Neural crest cell (in vitro differentiated cells): ENCODE results near the gene GAPVD1. TPM values are rescaled to one million over a fixed set of nuclear protein-coding genes. Genes with fewer than 3 reads are reported as not detected.
A peak's percentile ranks its signal among the peaks of the same experiment; 100 is the strongest.

Experiments used
- DNase-seq: peaks from one replicate; pipeline ENCODE4 v3.0.0; 2021; ENCODE audit warnings: low read depth, mixed read lengths, low spot score
- H3K27ac Mint-ChIP-seq: one replicate; pipeline ENCODE4 v1.8.0; 2021; ENCODE audit warnings: mild to moderate bottlenecking, mixed read lengths; ENCODE audit not compliant: unreplicated experiment
- H3K27me3 Mint-ChIP-seq: 2 replicates; pipeline ENCODE4 v1.8.0; 2021; ENCODE audit warnings: low read depth, mild to moderate bottlenecking, mixed read lengths
- H3K36me3 Mint-ChIP-seq: 2 replicates; pipeline ENCODE4 v1.8.0; 2021; ENCODE audit warnings: low read depth, mild to moderate bottlenecking, mixed read lengths
- H3K4me1 Mint-ChIP-seq: 2 replicates; pipeline ENCODE4 v1.8.0; 2021; ENCODE audit warnings: mixed read lengths
- H3K4me3 Mint-ChIP-seq: one replicate; pipeline ENCODE4 v1.8.0; 2021; ENCODE audit warnings: mild to moderate bottlenecking, mixed read lengths
- H3K9me3 Mint-ChIP-seq: 2 replicates; pipeline ENCODE4 v1.8.0; 2021; ENCODE audit warnings: mixed read lengths
- CTCF ChIP-seq: fragments of 200-600 bp; sonication (generic); conservative IDR thresholded peaks from 2 replicates; pipeline ENCODE4 v1.5.0; 2021; ENCODE audit warnings: antibody characterized with exemption, mild to moderate bottlenecking
- total RNA-seq: library from RNA; stranded (reverse); gene quantifications from 2 replicates; pipeline ENCODE4 v1.2.1, GENCODE V29; 2021

Gene GAPVD1
- total RNA-seq, 1 donor from 2014 or later, result 41.3 TPM

- H3K4me3 Mint-ChIP-seq, result peak overlapping the region; percentile 73
- peaks cover 3% of the 10 kb centered on the region for H3K27me3 Mint-ChIP-seq
- H3K9me3 Mint-ChIP-seq, result peaks cover 6% of the 10 kb centered on the region
- peaks cover 4% of the 10 kb centered on the region for H3K36me3 Mint-ChIP-seq
- H3K27ac Mint-ChIP-seq, result peak overlapping the region; percentile 77
- DNase-seq, result no peak
- no peak for TF ChIP-seq CTCF
- H3K4me1 Mint-ChIP-seq, result peaks cover 17% of the 10 kb centered on the region
Measured at GRCh38 chr9:125409637-125410521, 148.3 kb downstream of the GAPVD1 start.

- Mint-ChIP-seq H3K36me3 (peaks cover 4% of the 10 kb centered on the region), H3K4me1 (peaks cover 17% of the 10 kb centered on the region), H3K9me3 (peaks cover 6% of the 10 kb centered on the region)
Measured at GRCh38 chr9:125410522-125410894, 148.9 kb downstream of the GAPVD1 start.

GRCh38 chr9:125411171-125411756 is 149.6 kb downstream of the GAPVD1 start:
- TF ChIP-seq CTCF, result no peak
- H3K27ac Mint-ChIP-seq, result no peak overlapping the region
- peaks cover 4% of the 10 kb centered on the region for H3K36me3 Mint-ChIP-seq
- H3K4me1 Mint-ChIP-seq, result peaks cover 17% of the 10 kb centered on the region
- peaks cover 3% of the 10 kb centered on the region for H3K27me3 Mint-ChIP-seq
- no peak for DNase-seq
- H3K4me3 Mint-ChIP-seq, result no peak overlapping the region
- H3K9me3 Mint-ChIP-seq, result peaks cover 6% of the 10 kb centered on the region

More at GRCh38 chr9:125410522-125410894, 148.9 kb downstream of the GAPVD1 start:
- DNase-seq, result no peak
- Mint-ChIP-seq H3K4me3 (no peak overlapping the region), H3K27me3 (peaks cover 3% of the 10 kb centered on the region), H3K27ac (no peak overlapping the region)
- TF ChIP-seq CTCF, result no peak

GRCh38 chr9:125412166-125412565 is 150.5 kb downstream of the GAPVD1 start:
- DNase-seq, result no peak
- Mint-ChIP-seq H3K4me1 (peaks cover 17% of the 10 kb centered on the region), H3K36me3 (peaks cover 4% of the 10 kb centered on the region), H3K4me3 (no peak overlapping the region), H3K27ac (no peak overlapping the region), H3K9me3 (peaks cover 6% of the 10 kb centered on the region), H3K27me3 (peaks cover 3% of the 10 kb centered on the region)
- no peak for TF ChIP-seq CTCF

- Mint-ChIP-seq H3K27me3 (peaks cover 3% of the 10 kb centered on the region), H3K9me3 (peaks cover 6% of the 10 kb centered on the region), H3K4me3 (no peak overlapping the region), H3K36me3 (peaks cover 4% of the 10 kb centered on the region), H3K27ac (no peak overlapping the region), H3K4me1 (peaks cover 13% of the 10 kb centered on the region)
- no peak for TF ChIP-seq CTCF
- no peak for DNase-seq
Measured at GRCh38 chr9:125413579-125413978, 152.0 kb downstream of the GAPVD1 start.
